ENCODE data around the gene PLP2. TPM values are rescaled to one million over a fixed set of nuclear protein-coding genes. Genes with fewer than 3 reads are reported as not detected.

PLP2 gene
- total RNA-seq, 1 donor from 2014 or later: 100 TPM

DNA sequence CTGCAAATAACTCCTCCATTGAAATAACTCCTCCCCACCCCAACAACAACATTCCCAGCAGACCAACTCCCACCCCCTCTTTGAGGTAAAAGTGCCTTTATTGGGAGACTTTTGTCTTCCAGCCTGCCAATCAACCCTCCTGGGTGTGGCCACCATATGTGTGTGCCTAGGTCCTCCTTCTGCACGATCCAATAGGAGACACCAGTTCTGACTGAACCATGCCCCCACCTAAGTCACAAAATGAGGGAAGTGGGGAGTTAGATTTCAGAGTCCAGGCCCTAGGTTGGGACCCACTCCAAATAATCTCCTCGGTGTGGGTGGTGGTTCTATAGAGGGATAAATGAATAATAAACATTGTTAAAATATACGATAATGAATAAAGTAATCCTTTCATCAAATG, 3.0 kb downstream of the PLP2 start:
- no peak overlapping the region for H3K27ac Mint-ChIP-seq (ENCODE audit: unreplicated experiment)
- TF ChIP-seq, protein P1, sequence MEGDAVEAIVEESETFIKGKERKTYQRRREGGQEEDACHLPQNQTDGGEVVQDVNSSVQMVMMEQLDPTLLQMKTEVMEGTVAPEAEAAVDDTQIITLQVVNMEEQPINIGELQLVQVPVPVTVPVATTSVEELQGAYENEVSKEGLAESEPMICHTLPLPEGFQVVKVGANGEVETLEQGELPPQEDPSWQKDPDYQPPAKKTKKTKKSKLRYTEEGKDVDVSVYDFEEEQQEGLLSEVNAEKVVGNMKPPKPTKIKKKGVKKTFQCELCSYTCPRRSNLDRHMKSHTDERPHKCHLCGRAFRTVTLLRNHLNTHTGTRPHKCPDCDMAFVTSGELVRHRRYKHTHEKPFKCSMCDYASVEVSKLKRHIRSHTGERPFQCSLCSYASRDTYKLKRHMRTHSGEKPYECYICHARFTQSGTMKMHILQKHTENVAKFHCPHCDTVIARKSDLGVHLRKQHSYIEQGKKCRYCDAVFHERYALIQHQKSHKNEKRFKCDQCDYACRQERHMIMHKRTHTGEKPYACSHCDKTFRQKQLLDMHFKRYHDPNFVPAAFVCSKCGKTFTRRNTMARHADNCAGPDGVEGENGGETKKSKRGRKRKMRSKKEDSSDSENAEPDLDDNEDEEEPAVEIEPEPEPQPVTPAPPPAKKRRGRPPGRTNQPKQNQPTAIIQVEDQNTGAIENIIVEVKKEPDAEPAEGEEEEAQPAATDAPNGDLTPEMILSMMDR (IDR thresholded peaks at IDR 0.05): no peak
- no peaks in the 10 kb centered on the region for H3K27me3 Mint-ChIP-seq (ENCODE audit: unreplicated experiment)
- H3K4me1 Mint-ChIP-seq (ENCODE audit: unreplicated experiment): peaks cover 13% of the 10 kb centered on the region
- peaks cover 4% of the 10 kb centered on the region for H3K9me3 Mint-ChIP-seq (ENCODE audit: unreplicated experiment)
- no peak overlapping the region for H3K4me3 Mint-ChIP-seq (ENCODE audit: unreplicated experiment)
- no peak for DNase-seq (ENCODE audit: extremely low spot score, unreplicated experiment)
- peaks cover 19% of the 10 kb centered on the region for H3K36me3 Mint-ChIP-seq (ENCODE audit: unreplicated experiment)

DNA sequence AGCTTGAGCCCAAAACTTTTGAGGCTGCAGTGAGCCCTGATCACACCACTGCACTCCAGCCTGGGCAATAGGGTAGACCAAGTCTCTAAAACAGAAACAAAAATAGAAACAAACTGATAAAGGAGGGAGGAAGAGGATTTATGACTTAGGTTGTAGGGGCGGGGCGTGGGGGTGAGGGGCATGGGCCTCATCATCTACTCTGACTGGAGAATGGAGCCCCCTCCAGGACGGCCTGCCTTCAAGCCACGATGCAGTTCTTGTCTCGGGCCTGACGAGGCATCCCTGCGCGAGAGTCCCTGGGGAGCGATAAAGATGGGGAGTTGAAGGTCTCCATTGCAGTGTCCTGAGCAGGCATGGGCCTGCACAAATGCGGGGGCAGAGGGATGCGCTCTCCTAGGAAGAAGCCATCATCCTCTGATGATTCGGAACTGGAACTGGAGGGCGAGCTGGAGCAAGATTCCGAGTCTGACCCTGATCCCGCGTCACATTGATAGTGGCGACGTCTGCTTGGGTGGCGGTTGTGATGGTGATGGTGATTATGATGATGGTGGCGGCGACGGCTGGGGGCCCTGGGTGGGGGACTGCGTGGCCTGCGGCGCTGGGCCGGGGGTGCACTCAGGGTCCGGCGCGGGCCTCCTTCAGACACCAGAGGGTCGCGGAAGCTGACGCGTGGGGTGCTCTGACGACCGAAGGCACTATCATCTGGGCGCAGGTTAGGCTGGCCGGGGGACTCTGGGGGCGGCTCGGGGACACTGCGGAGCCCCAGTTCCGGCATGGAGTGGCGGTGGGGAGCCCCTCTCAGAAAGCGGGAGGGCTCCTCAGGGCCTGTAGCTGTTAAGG, 4.0 kb downstream of the PLP2 start:
- H3K27ac Mint-ChIP-seq (ENCODE audit: unreplicated experiment): no peak overlapping the region
- peaks cover 13% of the 10 kb centered on the region for H3K4me1 Mint-ChIP-seq (ENCODE audit: unreplicated experiment)
- H3K9me3 Mint-ChIP-seq (ENCODE audit: unreplicated experiment): peaks cover 4% of the 10 kb centered on the region
- no peak overlapping the region for H3K4me3 Mint-ChIP-seq (ENCODE audit: unreplicated experiment)
- TF ChIP-seq, protein P1 (IDR thresholded peaks at IDR 0.05): no peak
- no peak for DNase-seq (ENCODE audit: extremely low spot score, unreplicated experiment)
- peaks cover 19% of the 10 kb centered on the region for H3K36me3 Mint-ChIP-seq (ENCODE audit: unreplicated experiment)
- no peaks in the 10 kb centered on the region for H3K27me3 Mint-ChIP-seq (ENCODE audit: unreplicated experiment)

DNA sequence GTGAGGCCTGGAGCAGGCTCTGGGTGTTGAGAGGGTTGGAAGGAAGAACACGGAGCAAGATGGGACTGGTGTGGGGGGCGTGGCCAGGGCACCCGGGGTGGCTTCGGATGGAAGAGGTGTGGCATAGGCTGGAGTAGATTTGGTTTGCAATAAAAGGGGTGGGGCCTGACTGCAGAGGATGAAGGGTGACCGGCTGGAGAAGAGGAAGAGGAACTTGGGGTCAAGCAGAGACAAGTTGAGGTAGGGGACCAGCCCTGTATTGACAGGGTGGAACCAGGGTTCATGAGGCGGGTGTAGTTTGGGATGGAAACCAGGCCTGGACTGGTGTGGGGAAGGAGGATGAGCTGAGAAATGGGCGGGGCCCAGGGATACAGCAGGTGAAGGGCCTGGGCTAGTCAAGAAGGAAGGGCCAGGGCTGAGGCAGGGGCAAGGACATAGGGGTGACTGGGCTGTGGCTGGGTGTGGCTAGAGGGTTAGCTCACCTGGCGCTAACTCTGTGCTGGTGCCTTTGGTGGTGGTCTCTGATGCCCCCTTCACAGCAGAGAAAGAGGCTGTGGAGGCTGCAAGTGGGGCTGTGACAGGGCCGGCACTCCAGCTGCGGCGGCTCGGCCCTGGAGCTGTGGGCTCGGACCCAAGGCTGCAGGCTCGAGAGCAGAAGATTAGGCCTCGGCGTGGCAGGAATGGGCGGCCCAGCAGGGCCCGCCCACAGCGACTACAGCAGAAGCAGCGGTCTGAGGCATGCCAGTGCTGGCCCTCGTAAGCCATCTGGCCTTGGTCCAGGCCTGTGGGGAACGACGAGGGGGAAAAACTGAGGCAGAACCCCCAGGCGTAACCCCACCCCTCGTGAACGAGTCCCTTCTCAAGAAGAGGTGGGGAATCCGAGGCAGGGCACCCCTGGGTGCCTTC, 5.0 kb downstream of the PLP2 start:
- no peak overlapping the region for H3K4me3 Mint-ChIP-seq (ENCODE audit: unreplicated experiment)
- no peak overlapping the region for H3K27ac Mint-ChIP-seq (ENCODE audit: unreplicated experiment)
- no peak for DNase-seq (ENCODE audit: extremely low spot score, unreplicated experiment)
- peaks cover 13% of the 10 kb centered on the region for H3K4me1 Mint-ChIP-seq (ENCODE audit: unreplicated experiment)
- no peaks in the 10 kb centered on the region for H3K27me3 Mint-ChIP-seq (ENCODE audit: unreplicated experiment)
- TF ChIP-seq, protein P1 (IDR thresholded peaks at IDR 0.05): no peak
- H3K36me3 Mint-ChIP-seq (ENCODE audit: unreplicated experiment): peaks cover 19% of the 10 kb centered on the region
- H3K9me3 Mint-ChIP-seq (ENCODE audit: unreplicated experiment): peaks cover 4% of the 10 kb centered on the region

DNA sequence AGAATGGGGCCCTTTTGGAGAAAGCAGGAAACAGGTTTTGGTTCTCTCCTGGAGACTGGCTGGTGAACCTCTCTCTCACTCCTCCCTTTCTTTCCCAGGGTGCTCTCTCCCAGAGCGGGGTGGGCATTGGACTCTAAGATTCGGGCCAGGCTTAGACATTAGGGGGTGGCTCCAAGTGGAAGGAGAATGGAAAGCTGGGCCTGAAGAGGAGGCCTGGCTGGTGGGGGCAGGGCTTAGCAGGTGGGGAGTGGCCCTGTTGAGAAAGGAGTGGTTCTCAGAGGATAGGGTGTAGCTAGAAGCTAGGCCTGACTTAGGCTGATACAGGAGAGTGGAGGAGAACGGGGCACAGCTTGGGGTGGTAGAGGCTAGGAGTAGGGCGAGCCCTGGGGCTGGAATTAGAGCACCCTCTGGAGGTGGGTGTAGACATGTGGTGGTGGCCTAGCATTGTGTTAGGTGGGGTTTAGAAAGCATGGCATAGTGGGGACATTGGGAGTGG, 5.7 kb downstream of the PLP2 start:
- H3K4me1 Mint-ChIP-seq (ENCODE audit: unreplicated experiment): peaks cover 11% of the 10 kb centered on the region
- H3K4me3 Mint-ChIP-seq (ENCODE audit: unreplicated experiment): no peak overlapping the region
- H3K27me3 Mint-ChIP-seq (ENCODE audit: unreplicated experiment): no peaks in the 10 kb centered on the region
- TF ChIP-seq, protein P1 (IDR thresholded peaks at IDR 0.05): no peak
- H3K9me3 Mint-ChIP-seq (ENCODE audit: unreplicated experiment): peaks cover 4% of the 10 kb centered on the region
- peak overlapping the region; percentile 27 for H3K27ac Mint-ChIP-seq (ENCODE audit: unreplicated experiment)
- no peak for DNase-seq (ENCODE audit: extremely low spot score, unreplicated experiment)
- H3K36me3 Mint-ChIP-seq (ENCODE audit: unreplicated experiment): peaks cover 19% of the 10 kb centered on the region
